GM18498 (cell line): Measurements from ENCODE around the gene ZIC2.

Experiments used
- ATAC-seq: cut with Tn5 transposase; IDR thresholded peaks from one replicate; pipeline ENCODE4 v1.9.1; 2021; ENCODE audit warnings: mild to moderate bottlenecking, moderate library complexity; ENCODE audit not compliant: unreplicated experiment

ZIC2 gene

GRCh38 chr13:99973163-99973807 is 8.3 kb upstream of the ZIC2 start:
- ATAC-seq, result no peak

- ATAC-seq, result no peak
These were observed 7.8 kb upstream of the ZIC2 start for GRCh38 chr13:99973808-99974185.

GRCh38 chr13:99974296-99974938 is 7.2 kb upstream of the ZIC2 start:
- no peak for ATAC-seq

GRCh38 chr13:99974939-99975561 is 6.5 kb upstream of the ZIC2 start:
- no peak for ATAC-seq

GRCh38 chr13:99975626-99976025 is 6.0 kb upstream of the ZIC2 start:
- no peak for ATAC-seq

GRCh38 chr13:99976575-99976974 is 5.0 kb upstream of the ZIC2 start:
- ATAC-seq, result no peak

GRCh38 chr13:99977334-99977911 is 4.2 kb upstream of the ZIC2 start:
- ATAC-seq, result no peak

- no peak for ATAC-seq
These were observed 3.4 kb upstream of the ZIC2 start for GRCh38 chr13:99977912-99978798.

GRCh38 chr13:99978799-99979452 is 2.7 kb upstream of the ZIC2 start:
- no peak for ATAC-seq

GRCh38 chr13:99979453-99980200 is 2.0 kb upstream of the ZIC2 start:
- ATAC-seq, result no peak

GRCh38 chr13:99980201-99980823 is 1.3 kb upstream of the ZIC2 start:
- ATAC-seq, result peak; percentile 57

- no peak for ATAC-seq
These were observed 505 bp upstream of the ZIC2 start for GRCh38 chr13:99980824-99981734.

GRCh38 chr13:99982036-99982730 is 599 bp downstream of the ZIC2 start:
- no peak for ATAC-seq

- no peak for ATAC-seq
These were observed 1.3 kb downstream of the ZIC2 start for GRCh38 chr13:99982731-99983498.

- no peak for ATAC-seq
These were observed 2.2 kb downstream of the ZIC2 start for GRCh38 chr13:99983499-99984401.
